Measurements from ENCODE around the gene ABCG8. TPM values are rescaled to one million over a fixed set of nuclear protein-coding genes. Genes with fewer than 3 reads are reported as not detected.

The ABCG8 gene
- total RNA-seq, 4 donors from 2014 or later = not detected

DNA sequence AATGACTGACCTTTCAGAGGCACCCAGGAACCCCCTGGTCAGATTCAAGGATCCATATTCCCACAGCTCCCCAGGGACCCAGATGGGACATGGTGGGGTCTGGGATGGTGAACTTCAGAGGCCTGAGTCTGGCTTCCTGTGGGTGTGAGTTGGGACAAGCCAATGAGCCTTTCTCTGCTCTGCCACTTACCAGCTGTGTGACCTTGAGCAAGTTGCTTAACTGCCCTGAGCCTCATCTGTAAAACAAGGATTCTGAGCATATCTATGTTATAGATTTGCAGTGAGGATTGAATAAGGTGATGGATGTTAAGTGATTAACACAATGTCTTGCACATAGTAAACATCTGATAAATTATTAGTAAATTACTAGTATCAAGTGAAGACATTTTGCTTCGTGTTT is 6.4 kb downstream of the ABCG8 start:
- TF ChIP-seq POLR2A (IDR thresholded peaks at IDR 0.05) = no peak
- no peak for TF ChIP-seq CTCF (IDR thresholded peaks at IDR 0.05)
- 74 to 84% methylated on average over 1 of the region's 1 CpG for WGBS, 2 donors
- peak in 1 of 2 donors; percentile 18 for DNase-seq (ENCODE audit: low spot score in 2 of 2)
- no peak overlapping the region for H3K4me3 ChIP-seq (ENCODE audit: low read depth, poor library complexity, severe bottlenecking)
- intact Hi-C loops (cut with DNase I; ENCODE audit: low total_unique reads) = no loop called here

DNA sequence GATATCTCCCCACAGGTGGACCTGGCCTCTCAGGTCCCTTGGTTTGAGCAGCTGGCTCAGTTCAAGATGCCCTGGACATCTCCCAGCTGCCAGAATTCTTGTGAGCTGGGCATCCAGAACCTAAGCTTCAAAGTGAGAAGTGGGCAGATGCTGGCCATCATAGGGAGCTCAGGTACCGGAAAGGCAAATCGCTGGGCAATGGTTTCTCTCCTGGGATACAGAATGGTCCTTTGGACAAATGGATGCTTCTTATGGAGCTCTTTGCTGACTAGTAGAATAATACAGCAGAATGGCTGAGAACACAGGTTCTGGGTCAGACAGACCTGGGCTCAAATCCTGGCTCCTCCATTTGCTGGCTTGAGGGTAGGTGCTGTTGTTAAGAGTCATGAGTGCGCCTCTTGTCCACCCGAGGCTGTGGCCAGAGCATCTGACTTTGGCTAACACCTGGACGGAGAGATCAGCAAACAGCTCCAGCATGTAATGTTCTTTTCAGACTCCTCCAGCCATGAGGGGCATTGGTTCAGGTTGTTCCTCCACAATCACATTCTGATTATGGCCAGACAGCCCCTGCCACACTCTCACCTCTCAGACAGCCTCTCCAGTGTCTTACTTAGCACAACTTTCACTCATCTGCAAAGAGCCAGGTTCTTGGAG is 7.5 kb downstream of the ABCG8 start:
- H3K4me3 ChIP-seq (ENCODE audit: low read depth, poor library complexity, severe bottlenecking) = no peak overlapping the region
- DNase-seq (ENCODE audit: low spot score in 2 of 2) = peak in 1 of 2 donors; percentile 50
- intact Hi-C loops (cut with DNase I; ENCODE audit: low total_unique reads) = no loop called here
- TF ChIP-seq POLR2A (IDR thresholded peaks at IDR 0.05) (no peak), CTCF (IDR thresholded peaks at IDR 0.05) (no peak)
- WGBS, 2 donors = 91 to 94% methylated on average over 5 of the region's 5 CpGs

DNA sequence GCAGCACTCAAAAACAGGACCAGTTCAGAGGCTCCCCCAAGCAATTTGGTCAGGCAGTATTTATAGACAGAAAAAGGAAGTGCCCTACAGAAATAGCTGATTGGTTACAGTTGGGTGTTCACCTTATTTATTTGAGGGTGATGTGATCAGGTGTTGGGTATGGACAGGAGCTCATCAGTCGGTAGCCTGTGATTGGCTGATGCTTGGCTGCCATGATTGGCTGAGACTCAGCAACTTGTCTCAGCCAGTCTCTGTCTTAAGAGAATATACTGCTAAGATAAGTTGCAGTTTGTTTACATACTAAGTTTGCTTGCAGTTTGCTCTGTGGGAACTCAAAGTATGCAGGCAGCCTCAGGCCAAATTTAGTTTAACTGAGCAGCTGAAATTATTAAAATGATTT is 9.4 kb downstream of the ABCG8 start:
- peak in 1 of 2 donors; percentile 8 for DNase-seq (ENCODE audit: low spot score in 2 of 2)
- 59 to 60% methylated on average over 1 of the region's 1 CpG for WGBS, 2 donors
- no peak overlapping the region for H3K4me3 ChIP-seq (ENCODE audit: low read depth, poor library complexity, severe bottlenecking)
- no peak for TF ChIP-seq CTCF (IDR thresholded peaks at IDR 0.05)
- TF ChIP-seq POLR2A (IDR thresholded peaks at IDR 0.05) = no peak
- intact Hi-C loops (cut with DNase I; ENCODE audit: low total_unique reads) = no loop called here

DNA sequence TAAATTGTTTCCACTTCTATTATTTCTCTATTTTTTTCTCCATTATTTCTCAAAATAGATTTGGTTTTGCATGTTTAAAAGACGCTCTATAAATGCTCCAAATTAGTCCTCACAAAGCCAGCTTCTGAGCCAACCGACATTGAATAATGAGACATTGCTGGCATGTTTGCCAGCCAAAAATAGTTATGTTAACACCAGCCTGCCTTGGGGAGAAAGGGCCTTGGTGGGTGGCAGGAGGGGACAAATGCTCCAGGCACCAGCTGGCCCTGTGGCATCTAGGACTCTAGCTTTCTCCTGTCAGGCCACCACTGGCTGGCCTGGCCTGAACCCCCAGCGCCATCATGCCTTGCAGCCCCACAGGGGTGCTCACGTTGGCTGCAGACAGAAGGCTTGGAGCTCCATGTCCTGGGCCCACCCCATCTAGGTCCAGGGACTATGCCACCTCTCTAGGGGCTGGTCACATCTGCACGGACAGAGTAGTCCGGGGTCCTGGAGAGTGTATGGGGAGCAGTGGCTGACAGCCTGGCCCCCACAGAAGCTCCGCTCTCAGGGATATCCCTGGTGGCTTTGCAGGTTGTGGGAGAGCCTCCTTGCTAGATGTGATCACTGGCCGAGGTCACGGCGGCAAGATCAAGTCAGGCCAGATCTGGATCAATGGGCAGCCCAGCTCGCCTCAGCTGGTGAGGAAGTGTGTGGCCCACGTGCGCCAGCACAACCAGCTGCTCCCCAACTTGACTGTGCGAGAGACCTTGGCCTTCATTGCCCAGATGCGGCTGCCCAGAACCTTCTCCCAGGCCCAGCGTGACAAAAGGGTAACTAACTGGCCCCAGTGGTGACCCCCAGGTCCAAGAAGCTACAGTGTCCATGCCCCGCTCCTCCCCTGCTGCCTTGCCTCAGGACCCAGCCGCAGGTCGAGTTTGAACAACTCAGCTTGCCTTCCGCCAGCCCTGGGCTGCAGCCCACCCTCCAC is 12.5 kb downstream of the ABCG8 start:
- TF ChIP-seq CTCF (IDR thresholded peaks at IDR 0.05) (no peak), POLR2A (IDR thresholded peaks at IDR 0.05) (no peak)
- WGBS, 2 donors = 76 to 83% methylated on average over 12 to 13 of the region's 20 CpGs
- no peak overlapping the region for H3K4me3 ChIP-seq (ENCODE audit: low read depth, poor library complexity, severe bottlenecking)
- intact Hi-C loops (cut with DNase I; ENCODE audit: low total_unique reads) = no loop called here
- peak in 1 of 2 donors; percentile 77 for DNase-seq (ENCODE audit: low spot score in 2 of 2)

GRCh38 chr2:43852196-43852730 is 13.5 kb downstream of the ABCG8 start:
- no peak overlapping the region for H3K4me3 ChIP-seq (ENCODE audit: low read depth, poor library complexity, severe bottlenecking)
- DNase-seq (ENCODE audit: low spot score in 2 of 2) = peak in 1 of 2 donors; percentile 70
- 92% methylated on average over 19 to 21 of the region's 21 CpGs for WGBS, 2 donors
- TF ChIP-seq CTCF (IDR thresholded peaks at IDR 0.05) = no peak
- TF ChIP-seq POLR2A (IDR thresholded peaks at IDR 0.05) = no peak
- intact Hi-C loops (cut with DNase I; ENCODE audit: low total_unique reads) = no loop called here

Measured in lower leg skin (tissue), 4 donors.